PC-9 (cell line): Measurements from ENCODE around the gene MDH1. TPM values are rescaled to one million over a fixed set of nuclear protein-coding genes. Genes with fewer than 3 reads are reported as not detected.

ENCODE experiments used
- BruUV-seq: library from RNA; stranded (reverse); fragments of 400-500 nt; replicated peaks from 2 replicates; lab custom pipeline; 2021; lab: Mats Ljungman, UMichigan
- CTCF ChIA-PET: fragments of 300-600 bp; sonication (Branson Sonifier 250); formaldehyde crosslinking; loops from one replicate; lab custom pipeline; 2022; ENCODE audit warnings: antibody characterized with exemption; lab: Charles Lee
- POLR2A ChIA-PET: fragments of 300-600 bp; sonication (Branson Sonifier 250); formaldehyde crosslinking; loops from one replicate; lab custom pipeline; 2022; ENCODE audit warnings: antibody characterized with exemption; ENCODE audit not compliant: unreplicated experiment; lab: Charles Lee
- DNase-seq, 2 experiments: peaks; one replicate each; pipeline versions ENCODE4 v3.0.0 to v3.0.0-alpha.2; 2015 to 2022; ENCODE audit warnings: mixed read lengths in 1 of 2
- H2AFZ ChIP-seq: fragments of 200-600 bp; sonication (generic); 2 replicates; pipeline ENCODE4 v1.8.1; 2017; ENCODE audit warnings: antibody characterized with exemption
- H3F3A ChIP-seq: fragments of 200-600 bp; sonication (generic); 2 replicates; pipeline ENCODE4 v1.8.1; 2017; ENCODE audit warnings: antibody characterized with exemption, mild to moderate bottlenecking, low read depth; ENCODE audit not compliant: insufficient read depth
- H3K27ac ChIP-seq: fragments of 200-600 bp; sonication (generic); 2 replicates; pipeline ENCODE4 v1.6.1; 2016; ENCODE audit warnings: mixed run types
- H3K27me3 ChIP-seq: fragments of 200-600 bp; sonication (generic); 2 replicates; pipeline ENCODE4 v1.6.1; 2016; ENCODE audit warnings: low read depth, mixed run types; ENCODE audit not compliant: insufficient read depth
- H3K36me3 ChIP-seq: fragments of 200-600 bp; sonication (generic); 2 replicates; pipeline ENCODE4 v1.6.1; 2016; ENCODE audit warnings: low read depth, mixed run types
- H3K4me1 ChIP-seq: fragments of 200-600 bp; sonication (generic); replicated peaks from 2 replicates; pipeline ENCODE4 v1.6.1; 2016; ENCODE audit warnings: mixed run types; ENCODE audit not compliant: insufficient read depth
- H3K4me2 ChIP-seq: fragments of 200-600 bp; sonication (generic); 2 replicates; pipeline ENCODE4 v1.6.1; 2017; ENCODE audit warnings: mixed run types
- H3K4me3 ChIP-seq: fragments of 200-600 bp; sonication (generic); 2 replicates; pipeline ENCODE4 v1.6.1; 2016; ENCODE audit warnings: mixed run types
- H3K79me2 ChIP-seq: fragments of 200-600 bp; sonication (generic); 2 replicates; pipeline ENCODE4 v1.6.1; 2017; ENCODE audit warnings: low read depth, mixed run types
- H3K9me2 ChIP-seq: fragments of 200-600 bp; sonication (generic); 2 replicates; pipeline ENCODE4 v1.8.1; 2017; ENCODE audit warnings: mild to moderate bottlenecking; ENCODE audit not compliant: insufficient read depth
- H3K9me3 ChIP-seq: fragments of 200-600 bp; sonication (generic); 2 replicates; pipeline ENCODE4 v1.8.1; 2016; ENCODE audit warnings: low read depth; ENCODE audit not compliant: insufficient read depth
- H4K20me1 ChIP-seq: fragments of 200-600 bp; sonication (generic); 2 replicates; pipeline ENCODE4 v1.8.1; 2017; ENCODE audit not compliant: insufficient read depth
- CTCF ChIP-seq: fragments of 200-600 bp; sonication (generic); conservative IDR thresholded peaks from 2 replicates; pipeline ENCODE4 v1.6.1; 2017; ENCODE audit warnings: mixed run types, antibody characterized with exemption, mild to moderate bottlenecking, moderate library complexity
- EZH2 ChIP-seq: fragments of 200-600 bp; sonication (generic); IDR thresholded peaks from 2 replicates; pipeline ENCODE4 v1.8.0; 2017; ENCODE audit warnings: antibody characterized with exemption, low read depth
- intact Hi-C: fragments of 100-400 bp; cut with micrococcal nuclease; formaldehyde crosslinking; loops from one replicate; pipeline ENCODE4 v1.10.0; 2022; ENCODE audit not compliant: unreplicated experiment
- total RNA-seq: library from RNA; stranded (reverse); gene quantifications from 2 replicates; pipeline ENCODE4 v1.2.3, GENCODE V29; 2021

Gene MDH1
- total RNA-seq, 1 experiment from 2014 or later, result 157 TPM

- intact Hi-C loops, result no loop called here
- BruUV-seq, result no TSS peak
- Histone ChIP-seq H2AFZ (no peak overlapping the region), H3K4me2 (peak overlapping the region; percentile 79; the same call in 1 of the 2 replicates), H3F3A (no peaks in the 10 kb centered on the region), H4K20me1 (no peaks in the 10 kb centered on the region), H3K27me3 (no peaks in the 10 kb centered on the region), H3K4me3 (no peak overlapping the region), H3K9me3 (no peaks in the 10 kb centered on the region), H3K9me2 (no peaks in the 10 kb centered on the region), H3K79me2 (peaks cover 51% of the 10 kb centered on the region), H3K27ac (no peak overlapping the region), H3K36me3 (peaks cover 10% of the 10 kb centered on the region; the same call in 1 of the 2 replicates), H3K4me1 (peaks cover 23% of the 10 kb centered on the region)
- TF ChIP-seq EZH2, result no peak
- ChIA-PET CTCF (no interaction called here), POLR2A (no interaction called here)
- no peak for DNase-seq
These were observed 2.1 kb downstream of the MDH1 start for GRCh38 chr2:63590626-63591408.

- H3K79me2 ChIP-seq, result peaks cover 42% of the 10 kb centered on the region
- no peak overlapping the region for H3K4me2 ChIP-seq
- intact Hi-C loops, result no loop called here
- no peaks in the 10 kb centered on the region for H3F3A ChIP-seq
- no peaks in the 10 kb centered on the region for H4K20me1 ChIP-seq
- BruUV-seq, result no TSS peak
- H3K9me3 ChIP-seq, result no peaks in the 10 kb centered on the region
- no peaks in the 10 kb centered on the region for H3K27me3 ChIP-seq
- peaks cover 10% of the 10 kb centered on the region; the same call in 1 of the 2 replicates for H3K36me3 ChIP-seq
- H3K4me1 ChIP-seq, result peaks cover 16% of the 10 kb centered on the region
- H3K27ac ChIP-seq, result no peak overlapping the region
- TF ChIP-seq CTCF, result no peak
- no peak for TF ChIP-seq EZH2
- CTCF ChIA-PET, result no interaction called here
- no peak overlapping the region for H3K4me3 ChIP-seq
- DNase-seq, result no peak
- H3K9me2 ChIP-seq, result no peaks in the 10 kb centered on the region
- POLR2A ChIA-PET, result no interaction called here
- H2AFZ ChIP-seq, result no peak overlapping the region
These were observed 2.9 kb downstream of the MDH1 start for GRCh38 chr2:63591566-63592175.

- no peak for DNase-seq
- ChIA-PET CTCF (interaction anchor here (0.5 kb wide), 1 partner anchor 404 kb away, joined by 5 read pairs; no protein-coding TSS in a partner anchor), POLR2A (no interaction called here)
- H3K4me1 ChIP-seq, result peaks cover 7% of the 10 kb centered on the region
- H4K20me1 ChIP-seq, result no peaks in the 10 kb centered on the region
- H2AFZ ChIP-seq, result no peak overlapping the region
- no peaks in the 10 kb centered on the region for H3K27me3 ChIP-seq
- intact Hi-C loops, result no loop called here
- no peak overlapping the region for H3K27ac ChIP-seq
- no peaks in the 10 kb centered on the region; the same call in 1 of the 2 replicates for H3F3A ChIP-seq
- H3K9me2 ChIP-seq, result no peaks in the 10 kb centered on the region
- BruUV-seq, result no TSS peak
- H3K9me3 ChIP-seq, result no peaks in the 10 kb centered on the region
- peaks cover 10% of the 10 kb centered on the region; the same call in 1 of the 2 replicates for H3K36me3 ChIP-seq
- no peak overlapping the region for H3K4me2 ChIP-seq
- TF ChIP-seq EZH2, result no peak
- no peak for TF ChIP-seq CTCF
- peaks cover 23% of the 10 kb centered on the region for H3K79me2 ChIP-seq
- H3K4me3 ChIP-seq, result no peak overlapping the region
These were observed 5.9 kb downstream of the MDH1 start for GRCh38 chr2:63594660-63595059.
